Ovary (tissue), 3 donors: ENCODE measurements around the gene TLE4.

ENCODE experiments used
- CTCF ChIP-seq, 3 donors: fragments of 450-650 bp in 2 of 3; fragments of 200-600 bp in 1 of 3; IDR thresholded peaks; one replicate each; pipeline versions ENCODE4 v1.5.1 to v1.8.0; 2016 to 2022; ENCODE audit warnings: antibody characterized with exemption in 3 of 3, mild to moderate bottlenecking in 1 of 3
- EP300 ChIP-seq: sonication (generic); formaldehyde crosslinking; IDR thresholded peaks from one replicate; pipeline ENCODE4 v1.6.1; 2017; ENCODE audit warnings: antibody characterized with exemption
- POLR2A ChIP-seq: fragments of 450-650 bp; IDR thresholded peaks from one replicate; pipeline ENCODE4 v1.6.1; 2017; ENCODE audit warnings: antibody characterized with exemption, mild to moderate bottlenecking, moderate library complexity
- donor health status: DM: no; HTN: no; CAD: no.

- TF ChIP-seq CTCF (IDR thresholded peaks at IDR 0.05) (no peak), POLR2A (no peak), EP300 (no peak)
Measured at GRCh38 chr9:79688363-79688762, 116.6 kb downstream of the TLE4 start.
